Psoas muscle (tissue), 8 donors: ENCODE measurements around the gene CDH26. TPM values are rescaled to one million over a fixed set of nuclear protein-coding genes. Genes with fewer than 3 reads are reported as not detected.

ENCODE experiments used
- ATAC-seq, 4 donors: fragments of 200-7000 bp; cut with Tn5 transposase; one replicate each; pipeline ENCODE4 v1.9.1; 2020; ENCODE audit warnings: moderate library complexity in 3 of 4, mild to moderate bottlenecking in 2 of 4
- DNase-seq, 2 donors: peaks; one replicate each; pipeline ENCODE4 v3.0.0-alpha.2; 2020
- H3K27ac ChIP-seq: fragments of 200-600 bp; one replicate; pipeline ENCODE4 v1.8.0; 2022
- H3K27me3 ChIP-seq, 3 donors: fragments of 200-600 bp in 1 of 3; one replicate each; pipeline versions ENCODE4 v1.6.1 to v1.8.0; 2013 to 2022; ENCODE audit warnings: low read length in 2 of 3, mild to moderate bottlenecking in 2 of 3, moderate library complexity in 1 of 3; ENCODE audit not compliant: insufficient read depth in 3 of 3
- H3K36me3 ChIP-seq, 2 donors: fragments of 200-600 bp in 1 of 2; one replicate each; pipeline versions ENCODE4 v1.6.1 to v1.8.0; 2013 to 2022; ENCODE audit warnings: low read depth in 1 of 2, mild to moderate bottlenecking in 1 of 2, moderate library complexity in 1 of 2; ENCODE audit not compliant: insufficient read depth in 1 of 2
- H3K4me1 ChIP-seq: fragments of 200-600 bp; one replicate; pipeline ENCODE4 v1.8.0; 2022
- H3K4me3 ChIP-seq: fragments of 200-600 bp; one replicate; pipeline ENCODE4 v1.8.0; 2022; ENCODE audit warnings: mild to moderate bottlenecking
- H3K9me3 ChIP-seq: fragments of 200-600 bp; one replicate; pipeline ENCODE4 v1.8.0; 2022
- WGBS, 3 donors: extraction: QIAGEN DNeasy Blood & Tissue Kit; methylation state at CpG; one replicate each; pipeline versions ENCODE4 v1.1.6 to v1.1.7; 2013; 5-methylcytosine and 5-hydroxymethylcytosine counted together
- intact Hi-C, 2 donors: fragments of 100-400 bp; cut with DNase I; formaldehyde crosslinking; loops; one replicate each; pipeline versions ENCODE4 v1.11.0 to v1.14.2; 2022
- polyA plus RNA-seq, 3 donors: library from polyadenylated mRNA; stranded (reverse); fragments of 200-250 nt; gene quantifications; one replicate each; pipeline ENCODE4 v1.2.3, GENCODE V29; 2013
- total RNA-seq, 4 donors: library from RNA; stranded (reverse); fragmentation: NEBNext Ultra II Directional in 2 of 4; extraction: Animal tissue kit (Norgen Biotek cat#: 25700) in 2 of 4; gene quantifications; one replicate each; pipeline versions ENCODE4 v1.2.1 to v1.2.4, GENCODE V29; 2021 to 2023
- TF ChIP-seq, protein P1 (sequence below): fragments of 200-600 bp; IDR thresholded peaks from one replicate; pipeline ENCODE4 v1.8.0; 2022; ENCODE audit warnings: antibody characterized with exemption
- donor health status: healthy with polysubstance abuse.
- donor health status: DM: no; HTN: no; CAD: no; lungs with moderate emphysema.
- donor health status: Bipolar disorder and iron deficiency.
- donor health status: healthy.
- donor health status: DM: yes; HTN: yes; CAD: no.
- donor health status: DM: no; HTN: no; CAD: no.
- donor health status: DM: no; HTN: no; CAD: no.
- donor health status: DM: yes; HTN: yes; CAD: no.

Gene CDH26
- total and polyA plus RNA-seq, 7 donors, result 0.18 to 0.77 (median 0.32) TPM

- H3K27me3 ChIP-seq, result no peaks in the 10 kb centered on the region
- H3K9me3 ChIP-seq, result no peaks in the 10 kb centered on the region
- H3K4me3 ChIP-seq, result no peak overlapping the region
- no peaks in the 10 kb centered on the region for H3K4me1 ChIP-seq
- intact Hi-C loops, result no loop called here
- H3K27ac ChIP-seq, result no peak overlapping the region
- ATAC-seq (no peak), DNase-seq (no peak)
- no peaks in the 10 kb centered on the region for H3K36me3 ChIP-seq
- TF ChIP-seq, protein P1, sequence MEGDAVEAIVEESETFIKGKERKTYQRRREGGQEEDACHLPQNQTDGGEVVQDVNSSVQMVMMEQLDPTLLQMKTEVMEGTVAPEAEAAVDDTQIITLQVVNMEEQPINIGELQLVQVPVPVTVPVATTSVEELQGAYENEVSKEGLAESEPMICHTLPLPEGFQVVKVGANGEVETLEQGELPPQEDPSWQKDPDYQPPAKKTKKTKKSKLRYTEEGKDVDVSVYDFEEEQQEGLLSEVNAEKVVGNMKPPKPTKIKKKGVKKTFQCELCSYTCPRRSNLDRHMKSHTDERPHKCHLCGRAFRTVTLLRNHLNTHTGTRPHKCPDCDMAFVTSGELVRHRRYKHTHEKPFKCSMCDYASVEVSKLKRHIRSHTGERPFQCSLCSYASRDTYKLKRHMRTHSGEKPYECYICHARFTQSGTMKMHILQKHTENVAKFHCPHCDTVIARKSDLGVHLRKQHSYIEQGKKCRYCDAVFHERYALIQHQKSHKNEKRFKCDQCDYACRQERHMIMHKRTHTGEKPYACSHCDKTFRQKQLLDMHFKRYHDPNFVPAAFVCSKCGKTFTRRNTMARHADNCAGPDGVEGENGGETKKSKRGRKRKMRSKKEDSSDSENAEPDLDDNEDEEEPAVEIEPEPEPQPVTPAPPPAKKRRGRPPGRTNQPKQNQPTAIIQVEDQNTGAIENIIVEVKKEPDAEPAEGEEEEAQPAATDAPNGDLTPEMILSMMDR, result no peak
Measured at GRCh38 chr20:59920944-59921343, 37.3 kb upstream of the CDH26 start.

GRCh38 chr20:59923514-59923913 lies 34.7 kb upstream of the CDH26 start:
- no peak for ATAC-seq
- Histone ChIP-seq H3K4me3 (no peak overlapping the region), H3K36me3 (no peaks in the 10 kb centered on the region), H3K4me1 (no peaks in the 10 kb centered on the region), H3K27ac (no peak overlapping the region), H3K27me3 (no peaks in the 10 kb centered on the region), H3K9me3 (no peaks in the 10 kb centered on the region)
- TF ChIP-seq, protein P1, result no peak
- WGBS, 3 donors, result 92 to 97% (median 97%) methylated on average over 1 of the region's 1 CpG
- intact Hi-C loops, result no loop called here
- DNase-seq, result no peak

GRCh38 chr20:59925359-59925758 lies 32.9 kb upstream of the CDH26 start:
- intact Hi-C loops, result no loop called here

GRCh38 chr20:59925899-59926298 lies 32.3 kb upstream of the CDH26 start:
- TF ChIP-seq, protein P1, result no peak
- Histone ChIP-seq H3K36me3 (no peaks in the 10 kb centered on the region), H3K27ac (no peak overlapping the region), H3K9me3 (no peaks in the 10 kb centered on the region), H3K4me3 (no peak overlapping the region), H3K4me1 (no peaks in the 10 kb centered on the region), H3K27me3 (no peaks in the 10 kb centered on the region)
- ATAC-seq (no peak), DNase-seq (no peak)
- intact Hi-C loops, result no loop called here

More at GRCh38 chr20:59925359-59925758, 32.9 kb upstream of the CDH26 start:
- no peaks in the 10 kb centered on the region for H3K36me3 ChIP-seq
- TF ChIP-seq, protein P1, result no peak
- 92 to 100% (median 93%) methylated on average over 1 of the region's 1 CpG for WGBS, 3 donors
- DNase-seq (no peak), ATAC-seq (no peak)
- H3K27ac ChIP-seq, result no peak overlapping the region
- no peak overlapping the region for H3K4me3 ChIP-seq
- no peaks in the 10 kb centered on the region for H3K4me1 ChIP-seq
- no peaks in the 10 kb centered on the region for H3K27me3 ChIP-seq
- H3K9me3 ChIP-seq, result no peaks in the 10 kb centered on the region

GRCh38 chr20:59931511-59932312 lies 26.5 kb upstream of the CDH26 start:
- H3K9me3 ChIP-seq, result no peaks in the 10 kb centered on the region
- intact Hi-C loops, result no loop called here
- H3K36me3 ChIP-seq, result no peaks in the 10 kb centered on the region
- H3K4me3 ChIP-seq, result no peak overlapping the region
- no peak for DNase-seq
- H3K4me1 ChIP-seq, result peaks cover 12% of the 10 kb centered on the region
- H3K27me3 ChIP-seq, result no peaks in the 10 kb centered on the region
- no peak overlapping the region for H3K27ac ChIP-seq
- 88 to 89% (median 88%) methylated on average over 9 of the region's 9 CpGs for WGBS, 3 donors
- no peak for ATAC-seq
- TF ChIP-seq, protein P1, result no peak
